Measurements from ENCODE around the gene IGFBP1.

The IGFBP1 gene

DNA sequence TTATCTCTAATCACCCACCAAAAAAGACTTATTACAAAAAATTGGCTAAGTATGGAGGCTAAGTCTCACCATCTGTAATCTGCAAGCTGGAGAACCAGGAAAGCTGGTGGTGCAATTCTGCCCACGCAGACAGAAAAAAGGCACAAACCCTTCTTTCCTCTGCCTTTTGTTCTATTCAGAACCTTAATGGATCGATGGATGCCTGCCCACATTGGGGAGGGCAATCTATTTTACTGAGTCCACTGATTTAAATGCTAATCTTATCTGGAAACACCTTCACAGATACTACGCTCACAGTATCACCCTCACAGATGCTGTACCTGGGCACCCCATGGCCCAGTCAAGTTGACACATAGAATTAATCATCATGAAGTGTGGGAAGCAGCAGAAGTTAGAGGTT is 22.6 kb downstream of the IGFBP1 start:
- DNase-seq, result no peak

DNA sequence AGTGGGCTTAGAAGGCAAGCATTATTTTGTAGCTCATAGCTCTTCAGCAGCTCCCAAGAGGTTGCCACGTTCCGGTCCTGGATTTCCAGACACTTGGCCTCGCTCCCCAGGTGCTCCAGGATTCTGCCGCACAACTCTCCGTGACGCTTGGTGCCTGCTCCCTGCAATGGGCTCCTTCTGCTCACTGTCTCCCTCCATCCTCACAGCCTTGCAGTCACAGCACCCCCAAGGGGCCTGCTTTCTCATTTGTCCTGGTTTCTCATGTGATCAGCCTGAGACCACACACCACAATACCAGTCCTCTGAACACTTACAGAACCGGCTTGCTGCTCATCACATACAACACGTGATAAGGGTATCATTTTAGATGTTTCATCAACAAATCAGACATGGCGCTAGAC is 23.0 kb downstream of the IGFBP1 start:
- DNase-seq, result no peak

DNA sequence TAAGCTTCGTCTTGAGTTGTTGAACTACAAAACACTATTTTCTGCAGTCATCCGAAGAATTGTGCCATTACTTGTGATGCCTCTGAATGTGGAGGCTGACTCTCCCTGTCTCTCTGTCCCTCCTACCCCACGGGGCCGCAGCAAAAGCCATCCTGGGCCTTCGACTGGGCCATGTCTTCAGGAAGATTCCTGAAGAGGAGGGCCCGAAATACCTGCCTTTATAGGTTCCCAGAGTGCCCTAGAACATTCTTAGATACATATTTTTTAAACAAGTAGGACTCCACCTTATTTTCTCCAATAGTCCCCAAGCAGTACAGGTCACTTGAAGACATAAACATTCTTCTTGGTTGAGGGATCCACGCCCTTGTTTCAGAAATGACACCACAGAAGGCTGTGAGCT is 24.7 kb downstream of the IGFBP1 start:
- DNase-seq, result no peak

DNA sequence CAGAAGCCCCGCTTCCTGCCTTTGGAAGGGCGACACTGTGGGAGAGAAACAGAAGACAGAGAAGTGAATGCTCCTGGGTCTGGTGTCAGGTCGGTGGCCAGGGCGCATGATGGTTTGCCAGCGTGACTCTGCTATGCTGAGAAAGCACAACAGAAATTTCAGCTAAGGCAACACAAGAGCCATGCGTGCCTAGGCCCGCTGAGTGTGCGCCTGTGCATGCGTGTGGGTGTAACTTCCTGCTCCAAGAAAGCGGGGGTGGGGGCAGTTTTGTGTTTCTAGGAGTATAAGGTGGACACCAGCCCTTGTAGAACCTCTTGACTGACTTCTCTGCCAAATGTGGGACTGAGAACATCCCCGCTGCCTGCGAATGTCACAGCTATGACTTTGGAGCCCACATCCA is 26.6 kb downstream of the IGFBP1 start:
- no peak for DNase-seq

DNA sequence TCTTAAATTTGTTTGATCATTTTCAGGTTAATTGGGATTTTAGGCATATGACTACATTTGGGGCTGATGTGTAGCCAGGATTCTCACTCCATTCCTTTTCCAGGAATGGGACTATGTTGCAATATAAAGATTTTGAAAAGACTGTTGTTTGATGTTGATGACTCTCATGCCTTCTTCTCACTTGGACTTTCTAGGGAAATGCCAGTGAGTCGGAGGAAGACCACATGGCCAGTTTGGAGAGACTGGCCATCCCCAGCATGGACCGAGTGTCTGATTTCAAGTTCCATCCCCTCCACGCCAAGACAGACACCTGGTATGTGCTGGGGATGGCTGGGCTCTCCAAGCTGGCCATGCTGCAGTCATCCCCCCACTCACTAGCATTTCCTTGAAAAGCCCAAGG is 27.3 kb downstream of the IGFBP1 start:
- DNase-seq, result no peak

DNA sequence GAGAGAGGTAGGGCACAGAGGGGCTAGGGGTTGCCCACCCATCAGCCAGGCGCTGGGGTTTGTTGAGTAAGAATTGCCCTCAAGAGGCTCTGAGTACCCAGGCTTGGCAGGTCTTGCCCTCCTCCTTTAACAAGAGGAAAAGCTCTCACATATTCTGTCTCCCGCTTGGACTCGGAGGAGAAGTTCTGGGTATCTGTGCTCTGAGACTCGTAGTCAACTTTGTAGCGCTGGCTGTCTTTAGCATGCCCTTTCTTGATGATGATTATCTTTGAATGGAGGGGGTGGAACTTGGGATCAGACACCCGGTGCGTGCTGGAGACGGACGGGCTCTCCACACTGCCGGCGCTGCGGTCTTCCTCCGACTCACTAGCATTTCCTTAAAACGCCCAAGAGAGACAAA is 28.8 kb downstream of the IGFBP1 start:
- DNase-seq, result no peak

DNA sequence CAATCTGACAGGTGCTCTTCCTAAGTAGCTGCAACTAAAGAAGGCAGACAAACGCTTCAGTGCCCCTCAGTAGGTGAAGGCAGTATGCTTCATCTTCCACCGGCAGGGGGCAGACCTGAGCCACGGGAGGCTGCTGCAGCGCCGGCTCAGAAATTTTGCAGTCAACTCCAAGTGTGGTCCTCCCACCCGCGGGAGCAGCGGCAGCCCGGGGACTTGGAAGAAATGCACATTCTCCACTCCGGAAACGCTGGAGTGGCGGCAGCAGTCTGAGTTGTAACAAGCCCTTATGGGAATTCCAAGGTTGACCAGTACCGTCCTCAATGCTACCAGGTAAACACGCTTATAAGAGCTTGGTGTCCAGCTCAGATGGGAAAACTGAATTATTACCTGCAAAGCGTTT is 29.4 kb downstream of the IGFBP1 start:
- peak; percentile 16 for DNase-seq

DNA sequence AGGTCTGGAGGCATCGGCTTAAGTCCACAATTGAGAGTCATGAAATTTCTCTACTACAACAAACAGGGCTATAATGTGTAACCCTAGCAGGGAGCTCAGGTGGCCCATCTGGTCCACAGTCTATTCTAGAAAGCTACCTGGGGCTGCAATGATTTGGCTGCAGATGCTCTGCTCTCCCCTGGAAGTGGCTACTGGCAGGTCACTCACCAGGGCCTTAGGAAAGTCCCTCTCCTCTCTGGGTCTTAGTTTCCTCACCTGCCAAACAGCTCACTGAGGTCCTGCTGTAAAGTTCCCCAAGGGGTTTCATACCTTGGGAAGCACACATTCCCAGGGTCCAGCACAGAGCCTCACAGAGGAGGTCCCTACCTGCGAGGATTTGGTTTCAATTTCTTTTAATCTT is 30.3 kb downstream of the IGFBP1 start:
- DNase-seq, result no peak

DNA sequence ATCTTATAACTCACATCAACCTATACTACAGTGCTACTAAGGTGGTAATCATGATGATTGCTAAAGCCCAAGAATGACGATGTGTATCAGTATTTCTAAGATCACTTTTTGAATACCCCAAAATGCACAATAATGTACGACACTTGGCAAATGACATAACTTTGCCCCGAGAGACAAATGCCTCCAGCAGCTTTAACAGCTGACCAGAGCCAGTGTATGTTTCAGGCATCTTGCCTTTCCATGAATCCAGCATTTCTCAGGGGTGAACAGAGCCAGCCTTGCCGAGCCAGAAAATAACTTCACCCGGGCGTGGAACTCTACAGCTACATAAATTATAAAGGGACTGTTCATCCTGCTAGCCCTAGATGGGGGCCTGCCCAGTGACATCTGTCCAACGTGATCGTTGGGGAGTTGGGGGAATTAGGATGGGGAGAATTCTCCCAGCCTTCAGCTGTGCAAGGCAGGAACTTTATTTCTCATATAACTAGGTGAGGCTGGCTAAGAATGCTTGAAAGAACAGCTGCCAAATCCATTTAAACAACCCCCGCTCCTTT is 31.0 kb downstream of the IGFBP1 start:
- no peak for DNase-seq

DNA sequence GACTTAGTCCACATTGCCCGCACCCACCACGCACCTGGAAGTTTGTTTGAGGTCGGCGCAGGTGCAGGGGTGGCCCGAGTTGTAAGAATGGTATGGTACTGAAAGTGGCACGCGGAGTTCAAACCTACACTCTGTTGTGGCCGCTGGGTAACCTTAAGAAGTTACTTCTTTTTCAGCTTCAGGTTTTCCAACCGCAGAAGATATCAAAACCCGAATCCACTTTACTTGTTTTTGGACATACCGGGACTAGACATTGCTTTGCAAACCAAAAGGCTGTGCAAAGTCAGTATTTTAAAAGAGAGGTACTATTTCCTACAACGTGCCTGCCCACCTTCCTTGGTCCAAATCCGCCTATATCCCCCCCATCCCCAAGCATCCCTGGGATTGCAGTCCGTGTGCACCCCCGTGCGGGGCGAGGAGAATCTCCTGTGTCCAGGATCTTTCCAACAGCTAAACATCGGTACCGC is 31.7 kb downstream of the IGFBP1 start:
- no peak for DNase-seq

DNA sequence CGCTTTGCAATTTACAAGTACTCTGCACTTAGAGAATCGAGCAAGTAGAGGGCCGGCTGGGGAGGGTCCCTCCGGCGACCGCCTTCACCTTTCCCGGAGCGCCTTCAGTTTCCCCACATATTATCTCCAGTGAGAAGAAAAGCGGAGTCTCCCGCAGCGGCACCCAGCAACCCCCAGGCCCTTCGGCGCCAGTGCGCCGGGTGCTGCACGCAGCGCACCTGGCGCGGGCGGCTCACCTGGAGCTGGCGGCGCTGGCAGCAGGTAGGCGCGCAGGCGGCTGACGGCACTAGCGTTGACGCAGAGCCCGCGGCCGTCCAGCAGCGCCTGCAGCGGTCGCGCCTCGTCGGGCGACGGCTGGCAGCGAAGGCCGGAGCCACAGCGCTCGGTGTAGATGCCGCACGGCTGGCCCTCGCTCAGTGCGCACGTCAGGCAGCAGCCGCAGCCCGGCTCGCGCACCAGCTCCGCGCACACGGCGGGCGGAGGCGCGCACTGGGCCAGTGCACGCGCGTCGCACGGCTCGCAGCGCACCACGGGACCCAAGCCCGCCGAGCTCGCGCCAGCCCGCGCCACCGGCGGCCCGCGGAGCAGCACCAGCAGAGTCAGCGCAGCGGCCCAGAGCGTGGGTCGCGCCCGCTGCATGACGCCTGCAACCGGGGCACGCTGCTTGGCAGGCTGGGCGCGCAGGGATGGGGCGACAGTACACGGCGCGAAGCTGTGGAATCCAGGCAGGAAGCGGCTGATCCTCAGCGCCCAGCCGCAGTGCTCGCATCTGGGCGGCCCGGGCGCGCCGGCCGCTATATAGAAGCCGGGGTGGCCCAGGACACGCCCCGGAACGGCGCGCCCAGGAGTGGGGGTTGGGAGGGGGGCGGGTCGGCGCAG is 32.5 kb downstream of the IGFBP1 start, which contains the start of gene IGFBP3:
IGFBP3 (minus strand) TSS at position 771 of the 879 bp plus-strand sequence; CDS start at position 639, 132 bp downstream.
- DNase-seq, result no peak

DNA sequence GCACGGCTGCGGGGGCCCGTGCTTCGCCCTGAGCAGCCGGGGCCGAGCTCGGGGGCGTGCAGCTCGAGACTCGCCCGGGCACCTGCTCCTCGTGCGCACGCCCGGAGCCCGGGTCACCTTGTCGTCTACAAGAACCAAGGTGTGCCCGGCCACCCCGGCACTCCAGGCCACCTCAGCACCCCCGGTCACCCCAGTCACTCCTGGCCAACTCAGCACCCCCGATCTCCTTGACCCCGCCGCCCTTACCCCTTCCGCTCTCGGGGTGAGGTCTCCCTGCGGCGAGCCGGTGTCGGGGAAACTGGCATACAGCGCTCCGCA is 33.1 kb downstream of the IGFBP1 start:
- no peak for DNase-seq

DNA sequence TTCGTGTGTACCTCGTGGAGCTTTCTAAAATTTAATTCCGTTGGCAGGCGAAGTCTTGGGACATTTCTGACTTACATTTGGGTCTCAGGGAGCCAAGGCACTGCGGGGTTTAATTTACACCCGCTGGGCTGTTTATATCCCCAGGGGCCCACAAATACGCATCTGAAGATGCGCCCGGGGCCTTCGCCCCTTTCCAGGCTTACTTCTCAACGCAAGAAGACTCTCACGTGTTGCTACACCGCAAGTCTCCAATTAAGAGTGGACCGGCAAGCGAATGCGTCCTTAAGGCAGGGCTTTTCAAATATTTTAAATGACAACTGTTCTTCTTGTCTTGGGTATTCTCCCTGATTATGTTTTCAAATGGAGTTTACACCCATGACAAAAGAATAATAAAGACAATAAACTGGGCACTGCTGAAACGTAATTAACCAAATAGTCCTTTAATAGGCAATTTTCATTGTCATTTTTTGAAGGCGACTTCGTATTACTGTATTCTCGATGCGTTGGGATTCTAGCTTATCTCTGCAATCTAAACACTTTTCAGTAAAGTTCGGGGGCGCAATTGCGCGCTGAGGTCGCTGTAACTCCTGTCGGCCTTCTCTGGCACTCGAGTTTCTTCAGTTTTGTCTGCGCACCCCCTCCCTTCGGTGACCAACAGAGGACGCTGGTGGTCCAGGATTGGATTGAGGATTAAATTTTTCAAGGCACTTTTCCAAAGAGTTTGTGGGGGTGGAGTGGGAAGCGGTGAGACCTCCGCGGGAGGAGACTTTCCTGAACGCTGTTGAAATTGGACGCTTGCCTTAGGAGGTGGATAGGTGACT is 33.6 kb downstream of the IGFBP1 start:
- no peak for DNase-seq

DNA sequence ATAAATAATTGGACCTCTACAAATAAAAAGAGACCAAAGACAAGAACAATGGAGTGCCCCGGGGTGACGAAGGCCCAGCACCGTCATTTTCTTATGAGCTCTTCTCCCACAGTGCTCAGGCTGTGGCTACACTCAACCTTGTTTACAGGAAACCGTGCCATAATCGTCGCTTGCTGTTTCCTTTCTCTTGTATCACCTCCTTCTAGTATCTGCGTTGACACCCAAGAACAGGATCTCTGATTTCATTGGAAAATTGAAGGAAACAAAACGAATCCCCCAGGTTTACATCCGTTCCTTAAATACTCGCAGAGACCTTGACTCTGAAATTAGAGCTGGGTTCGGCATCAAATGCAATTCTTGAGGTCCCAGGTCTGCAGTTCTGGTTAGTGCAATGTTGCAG is 34.5 kb downstream of the IGFBP1 start:
- DNase-seq, result no peak

DNA sequence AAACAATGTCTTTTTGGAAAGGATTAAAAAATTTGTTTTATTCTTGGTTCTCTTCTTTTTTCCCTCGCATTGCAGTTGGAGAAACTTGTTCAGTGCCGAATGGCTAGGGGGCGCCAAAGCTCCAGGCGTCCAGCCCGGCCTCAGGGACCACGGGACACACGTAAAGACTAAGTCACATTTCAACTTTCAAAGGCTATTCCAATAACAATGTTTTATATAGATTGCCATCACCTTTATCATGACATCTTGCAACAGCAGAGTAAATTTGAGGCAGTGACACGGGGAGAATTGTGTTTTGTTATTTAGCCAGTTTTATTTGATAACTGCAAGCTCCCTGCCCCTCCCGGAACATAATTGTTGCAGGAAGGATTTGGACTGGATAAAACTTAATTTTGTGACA is 35.0 kb downstream of the IGFBP1 start:
- DNase-seq, result no peak

DNA sequence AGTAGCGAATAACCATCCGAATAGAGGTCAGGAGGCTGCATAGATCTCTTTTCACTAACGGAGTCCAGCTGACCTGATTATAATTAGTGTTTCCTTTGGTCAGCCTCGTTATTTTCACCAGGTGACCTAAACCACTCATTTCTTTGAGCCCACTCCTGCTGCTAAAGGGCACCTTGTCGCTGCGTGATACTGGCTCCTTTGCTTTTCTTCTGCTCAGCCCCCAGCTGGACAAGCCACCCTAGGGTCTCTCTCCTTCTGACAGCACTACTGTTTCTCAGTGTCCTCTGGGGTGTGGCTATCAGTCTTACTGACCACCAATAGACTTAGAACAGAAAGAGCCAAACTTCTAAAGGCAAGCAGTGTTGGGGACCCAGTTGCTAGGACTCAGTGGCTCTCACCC is 35.5 kb downstream of the IGFBP1 start:
- DNase-seq, result no peak

DNA sequence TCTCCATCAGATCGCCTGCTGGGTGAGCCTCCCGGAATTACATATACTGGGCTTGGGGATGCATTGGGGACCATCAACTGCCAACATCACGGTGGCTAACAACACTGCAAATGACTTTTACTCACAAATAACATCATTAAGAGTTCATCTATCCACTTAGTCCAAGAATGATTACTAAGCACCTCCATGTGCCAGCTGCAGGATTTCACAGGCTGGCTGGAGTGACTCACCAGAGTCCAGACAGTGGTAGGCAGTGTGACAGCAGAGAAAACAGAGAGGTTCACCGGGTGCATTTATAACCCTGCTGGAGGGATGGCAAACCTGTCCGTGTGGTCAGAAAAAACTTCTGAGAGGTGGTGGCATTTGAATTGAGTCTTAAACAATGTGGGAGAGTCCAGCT is 36.0 kb downstream of the IGFBP1 start:
- DNase-seq, result no peak

DNA sequence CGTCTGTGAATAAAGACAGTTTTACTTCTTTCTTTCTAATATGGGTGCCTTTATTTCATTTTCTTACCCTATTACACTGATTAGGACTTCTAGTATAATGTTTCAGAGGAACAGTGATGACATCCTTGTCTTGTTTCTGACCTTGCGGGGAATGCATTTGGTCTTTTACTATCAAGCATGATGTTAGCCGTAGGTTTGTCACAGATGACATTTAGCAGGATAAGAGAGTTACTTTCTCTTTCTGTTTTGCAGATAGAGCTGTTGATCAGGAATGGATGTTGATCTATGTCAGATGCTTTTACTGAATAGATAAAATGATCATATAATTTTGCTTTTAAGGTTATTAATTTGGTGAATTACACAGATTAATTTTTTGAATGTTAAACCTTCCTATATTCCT is 39.4 kb downstream of the IGFBP1 start:
- no peak for DNase-seq

DNA sequence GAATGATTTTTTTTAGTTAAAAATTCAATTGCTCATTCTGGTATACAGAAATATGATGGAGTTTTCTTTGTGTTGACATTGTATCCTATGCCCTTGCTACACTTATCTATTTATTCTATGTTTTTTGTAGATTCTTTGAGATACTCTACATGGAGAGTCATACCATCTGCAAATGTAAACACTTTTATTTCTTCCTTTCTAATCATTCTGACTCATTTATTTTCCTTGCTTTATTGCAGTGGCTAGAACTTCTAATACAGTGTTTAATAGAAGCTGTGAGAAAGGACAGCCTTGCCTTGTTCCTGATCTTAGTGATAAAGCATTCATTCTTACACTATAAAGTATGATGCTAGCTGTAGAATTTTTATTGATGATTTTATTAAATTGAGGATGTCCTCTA is 42.7 kb downstream of the IGFBP1 start:
- DNase-seq, result no peak

DNA sequence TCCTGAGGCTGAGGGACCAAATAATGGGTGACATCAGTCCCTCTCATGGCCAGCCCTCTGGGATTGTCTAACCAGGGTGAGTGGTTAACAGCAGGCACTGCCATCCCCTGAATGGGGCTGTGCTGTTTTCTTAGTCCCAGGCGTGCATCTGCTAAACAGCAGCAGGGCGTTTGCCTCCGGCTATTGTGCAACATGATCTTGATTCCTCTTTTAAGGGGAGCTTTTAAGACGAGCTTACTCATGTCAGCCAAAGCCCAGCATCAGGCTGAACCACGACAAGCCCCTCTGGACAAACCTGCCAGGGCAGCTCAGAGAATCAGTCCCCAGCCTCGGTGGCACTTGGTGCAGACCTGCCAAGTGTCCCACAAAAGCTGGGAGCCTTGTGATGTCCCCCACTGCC is 49.0 kb downstream of the IGFBP1 start:
- no peak for DNase-seq

DNA sequence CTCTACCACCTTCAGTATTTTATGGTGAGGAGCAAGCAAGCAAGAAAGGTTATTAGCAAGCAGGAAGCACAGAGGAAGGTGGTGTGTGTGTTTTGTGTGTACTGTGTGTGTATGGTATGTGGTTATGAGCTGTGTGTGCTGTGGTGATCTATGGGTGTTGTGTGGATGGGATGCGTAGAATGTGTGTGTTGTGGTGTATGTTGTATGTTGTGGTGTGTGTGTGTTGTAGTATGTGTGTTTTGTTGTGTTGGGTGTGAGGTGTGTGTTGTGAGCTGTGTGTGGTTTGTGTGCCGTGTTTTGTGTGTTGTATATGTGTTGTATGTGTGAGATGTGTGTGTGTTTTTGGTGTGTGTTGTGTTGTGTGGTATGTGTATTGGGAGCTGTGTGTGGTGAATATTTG is 49.6 kb downstream of the IGFBP1 start:
- DNase-seq, result no peak

DNA sequence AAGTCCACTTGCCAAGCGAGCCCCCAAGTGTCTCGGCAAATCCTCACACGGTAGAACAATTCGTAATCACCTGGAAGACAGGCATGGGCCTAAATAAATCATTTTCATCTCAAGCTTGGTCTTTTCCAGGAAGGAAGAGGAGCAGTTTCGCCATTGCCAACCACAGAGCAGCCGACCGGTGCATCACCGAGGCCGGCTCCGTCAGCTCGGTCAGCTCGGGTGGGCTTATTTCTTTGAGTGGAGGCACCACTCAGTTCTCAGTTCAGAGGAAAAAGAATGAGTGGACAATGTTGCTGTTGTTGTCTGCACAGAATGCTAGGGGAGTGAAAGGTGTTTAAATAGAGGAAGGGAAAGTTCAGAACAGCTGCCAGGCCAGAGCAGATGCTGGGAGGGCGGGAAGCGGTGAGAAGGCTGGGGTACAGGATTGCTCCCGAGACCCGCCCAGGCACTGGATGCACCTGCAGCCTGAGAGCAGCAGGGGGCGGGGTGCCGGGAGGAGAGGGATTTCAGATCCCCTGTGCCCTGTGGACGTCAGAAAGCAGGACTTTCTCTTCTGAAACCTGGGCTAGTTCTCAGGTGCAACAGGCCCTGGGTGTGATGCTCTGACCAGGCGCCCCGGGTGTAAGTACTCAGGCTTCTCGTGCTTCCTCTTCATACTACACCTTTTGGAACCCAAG is 50.5 kb downstream of the IGFBP1 start:
- DNase-seq, result no peak

DNA sequence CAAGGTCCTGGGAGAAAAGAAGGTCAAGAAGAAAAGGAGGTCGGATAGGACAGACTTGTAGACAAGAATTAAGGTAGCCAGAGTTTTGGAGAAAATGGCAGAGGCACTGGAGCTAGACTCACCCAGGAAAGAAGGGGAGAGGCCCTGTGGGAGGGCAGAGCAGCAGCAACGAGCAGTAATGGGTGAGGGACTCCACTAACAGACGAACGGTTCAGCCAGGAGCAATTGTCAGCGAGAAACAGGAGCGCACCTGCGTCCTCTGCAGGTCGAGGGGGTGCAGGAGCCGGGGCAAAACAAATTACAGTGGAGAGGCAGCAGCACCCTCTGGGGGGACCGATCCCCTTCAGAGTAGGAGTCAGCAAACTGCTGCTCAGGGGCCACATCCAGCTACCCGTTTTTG is 51.3 kb downstream of the IGFBP1 start:
- DNase-seq, result no peak

Data from NCI-H2227 treated with DMSO at 0.1 percent for 48 hours (cell line).